CD4-positive, alpha-beta memory T cell (primary cell): ENCODE measurements around the gene MAGEA8. TPM values are rescaled to one million over a fixed set of nuclear protein-coding genes. Genes with fewer than 3 reads are reported as not detected.
A peak's percentile ranks its signal among the peaks of the same experiment; 100 is the strongest.

Experiments
- CTCF ChIA-PET: fragments of 350-600 bp; sonication (Branson Sonifier 250); formaldehyde crosslinking; loops from one replicate; lab custom pipeline; 2021; ENCODE audit warnings: inconsistent platforms; ENCODE audit not compliant: partially characterized antibody; lab: Charles Lee
- POLR2A ChIA-PET: fragments of 350-600 bp; sonication (Branson Sonifier 250); formaldehyde crosslinking; loops from one replicate; lab custom pipeline; 2021; ENCODE audit not compliant: partially characterized antibody; lab: Charles Lee
- DNase-seq, 5 donors: peaks; one replicate each; pipeline versions ENCODE4 v3.0.0 to v3.0.0-alpha.2; 2020 to 2022; ENCODE audit warnings: mixed read lengths in 1 of 5
- H3K27ac ChIP-seq: one replicate; pipeline ENCODE4 v1.7.0; 2013; ENCODE audit warnings: low read depth, low read length
- H3K27me3 ChIP-seq: 2 replicates; pipeline ENCODE4 v1.7.0; 2013; ENCODE audit warnings: mild to moderate bottlenecking, low read length, moderate library complexity; ENCODE audit not compliant: insufficient read depth
- H3K36me3 ChIP-seq: 2 replicates; pipeline ENCODE4 v1.7.0; 2013; ENCODE audit warnings: mild to moderate bottlenecking, low read length, moderate library complexity; ENCODE audit not compliant: insufficient read depth
- H3K4me1 ChIP-seq: 2 replicates; pipeline ENCODE4 v1.7.0; 2013; ENCODE audit warnings: mild to moderate bottlenecking, low read length, moderate library complexity; ENCODE audit not compliant: insufficient read depth
- H3K4me3 ChIP-seq, 2 donors: one replicate each; pipeline ENCODE4 v1.7.0; 2013; ENCODE audit warnings: low read length in 2 of 2, mild to moderate bottlenecking in 1 of 2
- H3K9me3 ChIP-seq, 2 donors: one replicate each; pipeline ENCODE4 v1.7.0; 2013; ENCODE audit warnings: low read length in 2 of 2, control low read depth in 1 of 2; ENCODE audit not compliant: control insufficient read depth in 1 of 2
- H3K27ac Mint-ChIP-seq, 7 donors: one replicate each; pipeline ENCODE4 v1.8.0; 2020 to 2021; ENCODE audit warnings: mixed read lengths in 7 of 7, mild to moderate bottlenecking in 6 of 7, inconsistent platforms in 3 of 7, moderate library complexity in 3 of 7
- H3K27me3 Mint-ChIP-seq, 2 donors: one replicate each; pipeline ENCODE4 v1.8.0; 2020 to 2021; ENCODE audit warnings: mixed read lengths in 2 of 2
- H3K36me3 Mint-ChIP-seq, 2 donors: one replicate each; pipeline ENCODE4 v1.8.0; 2020 to 2021; ENCODE audit warnings: mixed read lengths in 2 of 2, inconsistent platforms in 1 of 2, mild to moderate bottlenecking in 1 of 2
- H3K4me1 Mint-ChIP-seq, 4 donors: one replicate each; pipeline ENCODE4 v1.8.0; 2020 to 2021; ENCODE audit warnings: mixed read lengths in 4 of 4, mild to moderate bottlenecking in 1 of 4
- H3K4me3 Mint-ChIP-seq, 8 donors: one replicate each; pipeline ENCODE4 v1.8.0; 2020 to 2021; ENCODE audit warnings: mixed read lengths in 8 of 8, mild to moderate bottlenecking in 7 of 8, moderate library complexity in 6 of 8, inconsistent platforms in 3 of 8
- H3K9me3 Mint-ChIP-seq, 8 donors: one replicate each; pipeline ENCODE4 v1.8.0; 2020 to 2021; ENCODE audit warnings: mixed read lengths in 8 of 8, mild to moderate bottlenecking in 5 of 8, inconsistent platforms in 3 of 8, moderate library complexity in 1 of 8
- intact Hi-C: fragments of 100-400 bp; cut with micrococcal nuclease; formaldehyde crosslinking; loops from one replicate; pipeline ENCODE4 v1.15.1; 2023
- polyA plus RNA-seq, 2 donors: library from polyadenylated mRNA; unstranded; fragments of 300-500 nt; fragmentation: Illumina TruSeq; gene quantifications; one replicate each; pipeline ENCODE4 v1.2.3, GENCODE V29; 2021
- total RNA-seq, 2 experiments: library from RNA; stranded (reverse); gene quantifications; one replicate each; pipeline ENCODE4 v1.2.3, GENCODE V29; 2021

The MAGEA8 gene
- total and polyA plus RNA-seq, 4 experiments from 2014 or later, result not detected

DNA sequence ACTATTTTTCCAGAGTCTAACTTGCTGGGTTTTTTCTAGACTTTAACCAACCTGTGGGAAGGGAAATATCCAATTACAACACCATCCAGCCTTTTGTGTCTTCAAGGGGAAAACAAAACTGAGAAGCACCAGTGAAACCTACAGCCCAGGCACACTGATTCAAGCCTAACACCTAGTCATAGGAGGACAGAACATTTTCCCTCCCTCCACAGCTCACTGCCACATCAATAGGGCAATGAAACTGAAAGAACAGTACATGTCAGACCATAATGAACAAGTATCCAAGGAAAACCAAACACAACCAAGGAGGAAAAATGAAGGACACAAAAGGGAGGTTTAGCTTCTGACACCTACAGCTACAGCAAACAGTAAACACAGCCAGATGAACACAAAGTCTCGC lies 17.6 kb downstream of the MAGEA8 start:
- no peaks in the 10 kb centered on the region for H3K9me3 ChIP-seq
- intact Hi-C loops, result no loop called here
- H3K27me3 Mint-ChIP-seq, result peaks cover 2 to 3% of the 10 kb centered on the region in 2 donors

GRCh38 chrX:149903889-149904748 lies 23.1 kb downstream of the MAGEA8 start:
- Histone ChIP-seq H3K9me3 (no peaks in the 10 kb centered on the region), H3K36me3 (no peaks in the 10 kb centered on the region)

More for the DNA sequence above, 17.6 kb downstream of the MAGEA8 start:
- H3K27ac ChIP-seq, result no peak overlapping the region
- CTCF ChIA-PET, result no interaction called here
- no peaks in the 10 kb centered on the region for H3K4me1 Mint-ChIP-seq
- no peak overlapping the region for H3K4me3 Mint-ChIP-seq
- H3K9me3 Mint-ChIP-seq, result peaks cover 0 to 2% (median 0%) of the 10 kb centered on the region in 8 donors
- no peaks in the 10 kb centered on the region for H3K27me3 ChIP-seq
- no peak overlapping the region for H3K27ac Mint-ChIP-seq
- H3K36me3 Mint-ChIP-seq, result no peaks in the 10 kb centered on the region
- DNase-seq, result no peak
- H3K36me3 ChIP-seq, result no peaks in the 10 kb centered on the region
- no peaks in the 10 kb centered on the region for H3K4me1 ChIP-seq
- POLR2A ChIA-PET, result no interaction called here
- H3K4me3 ChIP-seq, result no peak overlapping the region

DNA sequence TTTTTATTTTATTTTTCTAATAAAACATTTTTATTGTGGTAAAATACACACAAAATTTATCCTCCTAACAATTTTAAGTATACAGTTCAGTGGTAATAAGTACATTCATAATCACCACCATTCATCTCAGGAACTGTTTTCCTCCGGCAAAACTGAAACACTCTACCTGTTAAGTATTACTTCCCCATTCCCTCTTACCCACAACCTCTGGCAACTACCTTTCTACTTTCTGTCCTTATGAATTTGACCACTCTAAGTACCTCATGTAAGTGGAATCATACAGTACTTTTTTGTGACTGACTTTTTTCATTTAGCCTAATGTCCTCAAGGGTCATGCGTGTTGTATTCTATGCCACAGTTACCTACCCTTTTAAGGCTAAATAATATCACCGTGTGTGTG lies 27.3 kb downstream of the MAGEA8 start:
- Mint-ChIP-seq H3K4me1 (peaks cover 0 to 4% (median 2%) of the 10 kb centered on the region in 4 donors), H3K27me3 (peaks cover 0 to 1% of the 10 kb centered on the region in 2 donors), H3K4me3 (no peak overlapping the region), H3K27ac (peak overlapping the region in 1 of 7 donors; percentile 26), H3K36me3 (no peaks in the 10 kb centered on the region), H3K9me3 (peaks cover 0 to 15% (median 0%) of the 10 kb centered on the region in 8 donors)
- Histone ChIP-seq H3K27me3 (no peaks in the 10 kb centered on the region), H3K36me3 (no peaks in the 10 kb centered on the region), H3K9me3 (no peaks in the 10 kb centered on the region), H3K4me1 (no peaks in the 10 kb centered on the region), H3K27ac (no peak overlapping the region), H3K4me3 (no peak overlapping the region)
- no peak for DNase-seq
- ChIA-PET CTCF (no interaction called here), POLR2A (no interaction called here)
- intact Hi-C loops, result no loop called here

More at GRCh38 chrX:149903889-149904748, 23.1 kb downstream of the MAGEA8 start:
- no peaks in the 10 kb centered on the region for H3K27me3 ChIP-seq
- no peaks in the 10 kb centered on the region for H3K4me1 ChIP-seq
- no peak overlapping the region for H3K4me3 ChIP-seq
- Mint-ChIP-seq H3K4me3 (peak overlapping the region in 4 of 8 donors; percentile 1 to 41 (median 24)), H3K27ac (peak overlapping the region in 2 of 7 donors; percentile 21 to 71), H3K9me3 (peaks cover 0 to 8% (median 0%) of the 10 kb centered on the region in 8 donors), H3K36me3 (no peaks in the 10 kb centered on the region), H3K4me1 (peaks cover 0 to 3% (median 2%) of the 10 kb centered on the region in 4 donors), H3K27me3 (peaks cover 1 to 3% of the 10 kb centered on the region in 2 donors)
- intact Hi-C loops, result no loop called here
- CTCF ChIA-PET, result no interaction called here
- no peak overlapping the region for H3K27ac ChIP-seq
- no peak for DNase-seq
- POLR2A ChIA-PET, result no interaction called here

- H3K36me3 ChIP-seq, result no peaks in the 10 kb centered on the region
- H3K4me1 Mint-ChIP-seq, result peaks cover 0 to 4% (median 2%) of the 10 kb centered on the region in 4 donors
- H3K27me3 ChIP-seq, result no peaks in the 10 kb centered on the region
- H3K27me3 Mint-ChIP-seq, result peaks cover 0 to 1% of the 10 kb centered on the region in 2 donors
- no peak overlapping the region for H3K27ac ChIP-seq
- no peaks in the 10 kb centered on the region for H3K4me1 ChIP-seq
- no peak overlapping the region for H3K27ac Mint-ChIP-seq
- no peak overlapping the region for H3K4me3 Mint-ChIP-seq
- intact Hi-C loops, result no loop called here
- H3K36me3 Mint-ChIP-seq, result no peaks in the 10 kb centered on the region
- peaks cover 0 to 15% (median 0%) of the 10 kb centered on the region in 8 donors for H3K9me3 Mint-ChIP-seq
- H3K9me3 ChIP-seq, result no peaks in the 10 kb centered on the region
- no peak for DNase-seq
- CTCF ChIA-PET, result no interaction called here
- H3K4me3 ChIP-seq, result no peak overlapping the region
- POLR2A ChIA-PET, result no interaction called here
Measured at GRCh38 chrX:149908727-149909126, 27.7 kb downstream of the MAGEA8 start.

DNA sequence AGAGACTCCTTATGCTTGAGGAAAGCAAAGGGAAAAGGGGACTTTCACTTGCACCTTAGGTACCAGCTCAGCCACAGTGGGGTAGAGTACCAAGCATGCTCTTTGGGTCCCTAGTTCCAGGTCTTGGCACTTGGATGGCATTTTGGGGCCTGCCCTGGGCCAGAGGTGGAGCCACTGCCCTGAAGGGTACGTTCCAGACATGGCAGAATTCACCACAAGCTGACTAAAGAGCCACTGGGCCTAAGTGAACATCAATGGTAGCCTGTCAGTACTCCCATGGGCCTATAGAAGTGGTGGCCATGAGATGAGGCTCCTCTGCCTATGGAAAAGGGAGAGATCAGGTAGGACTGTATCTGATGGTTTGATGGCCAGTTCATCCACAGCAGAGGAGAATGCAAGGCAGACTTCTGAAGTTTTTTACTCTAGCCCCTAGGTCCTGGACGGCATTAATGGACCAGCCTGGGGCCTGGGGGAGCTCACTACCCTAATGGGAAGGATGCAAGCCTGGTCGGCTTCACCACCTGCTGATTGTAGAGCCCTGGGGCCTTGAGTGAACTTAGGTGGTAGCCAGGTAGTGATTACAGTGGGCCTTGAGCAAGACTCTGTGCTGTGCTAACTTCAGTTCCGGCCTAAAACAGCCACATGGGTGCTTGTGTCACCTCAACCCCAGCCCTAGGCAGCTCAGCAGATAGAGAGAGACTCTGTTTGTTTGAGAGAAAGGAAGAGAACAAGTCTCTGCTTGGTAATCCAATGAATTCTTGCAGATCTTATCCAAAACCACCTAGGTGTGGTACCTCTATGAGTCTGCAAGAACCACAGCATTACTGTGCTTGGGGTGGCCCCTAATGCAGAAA lies 28.6 kb downstream of the MAGEA8 start:
- Mint-ChIP-seq H3K4me1 (peaks cover 0 to 1% (median 0%) of the 10 kb centered on the region in 4 donors), H3K9me3 (peaks cover 0 to 18% (median 0%) of the 10 kb centered on the region in 8 donors), H3K27me3 (peaks cover 0 to 1% of the 10 kb centered on the region in 2 donors), H3K4me3 (no peak overlapping the region), H3K27ac (peak overlapping the region in 3 of 7 donors; percentile 7 to 86 (median 37)), H3K36me3 (no peaks in the 10 kb centered on the region)
- no peaks in the 10 kb centered on the region for H3K4me1 ChIP-seq
- intact Hi-C loops, result no loop called here
- ChIA-PET CTCF (no interaction called here), POLR2A (interaction anchor here (0.8 kb wide), 2 partner anchors 29 to 80 kb away, joined by 3 to 4 read pairs; partner anchors contain the start of gene EOLA2)
- H3K9me3 ChIP-seq, result no peaks in the 10 kb centered on the region
- H3K4me3 ChIP-seq, result no peak overlapping the region
- no peak overlapping the region for H3K27ac ChIP-seq
- no peaks in the 10 kb centered on the region for H3K27me3 ChIP-seq
- no peaks in the 10 kb centered on the region for H3K36me3 ChIP-seq
- peak; percentile 12 to 47 (median 33) for DNase-seq

DNA sequence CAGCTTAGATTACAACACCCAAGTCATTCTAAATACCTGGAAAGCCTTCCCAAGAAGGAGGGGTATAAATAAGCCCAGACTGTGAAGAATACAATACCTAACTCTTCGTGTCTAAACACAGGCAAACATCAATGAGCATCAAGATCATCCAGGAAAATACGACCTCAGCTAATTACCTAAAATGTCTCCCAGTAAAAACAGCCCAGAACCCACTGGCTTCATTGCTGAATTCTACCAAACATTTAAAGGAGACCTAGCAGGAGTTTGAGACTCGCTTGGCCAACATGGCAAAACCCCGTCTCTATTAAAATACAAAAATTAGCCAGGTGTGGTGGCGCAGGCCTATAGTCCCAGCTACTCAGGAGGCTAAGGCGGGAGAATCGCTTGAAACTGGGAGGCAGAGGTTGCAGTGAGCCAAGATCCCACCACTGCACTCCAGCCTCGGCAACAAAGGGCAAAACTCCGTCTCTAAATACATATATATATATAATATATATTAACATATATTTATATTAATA lies 29.3 kb downstream of the MAGEA8 start:
- Mint-ChIP-seq H3K4me3 (no peak overlapping the region), H3K9me3 (peaks cover 0 to 19% (median 0%) of the 10 kb centered on the region in 8 donors), H3K27ac (peak overlapping the region in 3 of 7 donors; percentile 7 to 86 (median 37)), H3K4me1 (peaks cover 0 to 1% (median 0%) of the 10 kb centered on the region in 4 donors), H3K27me3 (no peaks in the 10 kb centered on the region), H3K36me3 (no peaks in the 10 kb centered on the region)
- ChIA-PET CTCF (no interaction called here), POLR2A (interaction anchor here (0.8 kb wide), 2 partner anchors 28 to 80 kb away, joined by 3 to 4 read pairs; partner anchors contain the start of gene EOLA2)
- H3K36me3 ChIP-seq, result no peaks in the 10 kb centered on the region
- DNase-seq, result no peak
- no peaks in the 10 kb centered on the region for H3K9me3 ChIP-seq
- intact Hi-C loops, result no loop called here
- H3K27ac ChIP-seq, result no peak overlapping the region
- no peak overlapping the region for H3K4me3 ChIP-seq
- no peaks in the 10 kb centered on the region for H3K4me1 ChIP-seq
- H3K27me3 ChIP-seq, result no peaks in the 10 kb centered on the region
